Activated naive CD4-positive, alpha-beta T cell treated with anti-CD3 and anti-CD28 coated beads, Interleukin-2, amount 50 U/mL, for 24 hours (primary cell): ENCODE results near the gene ENKD1.

Source experiments
- H3K27ac Mint-ChIP-seq: one replicate; pipeline ENCODE4 v1.8.0; 2021; ENCODE audit warnings: mild to moderate bottlenecking, mixed read lengths
- H3K27me3 Mint-ChIP-seq: one replicate; pipeline ENCODE4 v1.8.0; 2021; ENCODE audit warnings: mixed read lengths
- H3K36me3 Mint-ChIP-seq: one replicate; pipeline ENCODE4 v1.8.0; 2021; ENCODE audit warnings: mixed read lengths
- H3K4me1 Mint-ChIP-seq: one replicate; pipeline ENCODE4 v1.8.0; 2021; ENCODE audit warnings: mixed read lengths
- H3K4me3 Mint-ChIP-seq: one replicate; pipeline ENCODE4 v1.8.0; 2021; ENCODE audit warnings: mild to moderate bottlenecking, mixed read lengths
- H3K9me3 Mint-ChIP-seq: one replicate; pipeline ENCODE4 v1.8.0; 2021; ENCODE audit warnings: mixed read lengths

ENKD1 gene

GRCh38 chr16:67651039-67651438, 15.5 kb downstream of the ENKD1 start:
- Mint-ChIP-seq H3K9me3 (no peaks in the 10 kb centered on the region), H3K4me1 (peaks cover 22% of the 10 kb centered on the region), H3K27me3 (no peaks in the 10 kb centered on the region), H3K27ac (peak overlapping the region; percentile 26), H3K36me3 (peaks cover 14% of the 10 kb centered on the region), H3K4me3 (no peak overlapping the region)

DNA sequence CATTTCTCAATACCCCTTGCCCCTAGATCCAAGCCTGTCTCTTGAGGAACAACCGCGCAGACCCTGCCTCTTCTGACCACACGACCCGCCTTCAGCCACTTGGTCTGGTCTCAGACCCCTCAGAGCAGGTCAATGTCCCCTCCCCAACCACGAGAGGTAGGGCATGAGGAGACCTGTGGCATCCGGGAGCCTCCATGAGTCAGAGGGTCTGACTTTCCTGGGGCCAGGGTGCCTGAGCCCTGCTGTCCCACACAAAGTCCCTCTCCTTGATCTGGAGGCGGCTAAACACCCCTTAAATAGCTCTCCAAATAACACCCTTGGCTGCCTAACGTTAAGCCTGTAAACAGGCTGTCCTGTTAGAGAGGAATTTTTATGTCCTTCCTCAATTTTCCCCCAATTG, 16.5 kb downstream of the ENKD1 start:
- Mint-ChIP-seq H3K4me3 (no peak overlapping the region), H3K27ac (no peak overlapping the region), H3K27me3 (no peaks in the 10 kb centered on the region), H3K4me1 (peaks cover 18% of the 10 kb centered on the region), H3K9me3 (no peaks in the 10 kb centered on the region), H3K36me3 (peaks cover 9% of the 10 kb centered on the region)

DNA sequence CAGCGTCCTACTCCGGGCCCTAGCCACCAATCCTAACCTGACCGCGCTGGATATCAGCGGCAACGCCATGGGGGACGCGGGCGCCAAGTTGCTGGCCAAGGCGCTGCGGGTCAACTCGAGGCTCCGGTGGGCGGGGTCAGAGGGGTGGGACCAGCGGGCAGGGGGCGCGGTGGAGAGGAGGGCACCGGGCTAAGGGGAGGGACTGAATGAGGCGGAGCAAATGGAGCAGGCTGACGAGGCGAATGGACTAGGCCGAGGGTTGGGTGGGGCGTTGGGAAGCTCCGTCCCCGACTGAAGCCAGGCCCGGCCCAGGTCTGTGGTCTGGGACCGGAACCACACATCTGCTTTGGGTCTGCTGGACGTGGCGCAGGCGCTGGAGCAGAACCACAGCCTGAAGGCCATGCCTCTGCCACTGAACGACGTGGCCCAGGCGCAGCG, 17.0 kb downstream of the ENKD1 start:
- Mint-ChIP-seq H3K36me3 (peaks cover 9% of the 10 kb centered on the region), H3K9me3 (no peaks in the 10 kb centered on the region), H3K4me3 (no peak overlapping the region), H3K4me1 (peaks cover 20% of the 10 kb centered on the region), H3K27ac (no peak overlapping the region), H3K27me3 (no peaks in the 10 kb centered on the region)

DNA sequence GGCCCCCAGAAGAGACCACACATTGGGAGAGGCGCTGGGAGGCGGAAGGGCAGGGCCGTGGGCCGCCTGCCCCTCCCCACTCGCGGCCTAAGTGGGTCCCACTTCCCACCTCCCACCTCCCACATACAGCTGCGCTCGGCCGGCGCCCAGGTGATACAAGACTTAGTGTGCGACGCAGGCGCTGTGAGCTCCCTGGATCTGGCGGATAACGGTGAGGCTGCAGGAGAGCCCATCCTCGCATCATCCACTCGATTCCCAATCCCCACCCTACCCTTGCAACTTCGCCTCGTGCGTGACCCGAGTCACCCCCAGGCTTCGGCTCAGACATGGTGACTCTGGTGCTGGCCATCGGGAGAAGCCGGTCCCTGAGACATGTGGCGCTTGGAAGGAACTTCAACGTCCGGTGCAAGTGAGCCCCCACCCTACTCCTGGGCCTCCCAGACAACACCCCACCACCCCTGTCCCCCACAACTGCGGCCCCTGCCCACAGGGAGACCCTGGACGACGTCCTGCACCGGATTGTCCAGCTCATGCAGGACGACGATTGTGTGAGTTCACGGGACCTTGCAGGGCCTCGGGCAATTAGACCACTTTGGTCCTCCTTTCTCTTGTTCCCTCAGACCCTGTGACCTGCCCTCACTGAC, 17.7 kb downstream of the ENKD1 start:
- no peaks in the 10 kb centered on the region for H3K9me3 Mint-ChIP-seq
- H3K27me3 Mint-ChIP-seq, result no peaks in the 10 kb centered on the region
- no peak overlapping the region for H3K4me3 Mint-ChIP-seq
- peaks cover 9% of the 10 kb centered on the region for H3K36me3 Mint-ChIP-seq
- no peak overlapping the region for H3K27ac Mint-ChIP-seq
- peaks cover 22% of the 10 kb centered on the region for H3K4me1 Mint-ChIP-seq

DNA sequence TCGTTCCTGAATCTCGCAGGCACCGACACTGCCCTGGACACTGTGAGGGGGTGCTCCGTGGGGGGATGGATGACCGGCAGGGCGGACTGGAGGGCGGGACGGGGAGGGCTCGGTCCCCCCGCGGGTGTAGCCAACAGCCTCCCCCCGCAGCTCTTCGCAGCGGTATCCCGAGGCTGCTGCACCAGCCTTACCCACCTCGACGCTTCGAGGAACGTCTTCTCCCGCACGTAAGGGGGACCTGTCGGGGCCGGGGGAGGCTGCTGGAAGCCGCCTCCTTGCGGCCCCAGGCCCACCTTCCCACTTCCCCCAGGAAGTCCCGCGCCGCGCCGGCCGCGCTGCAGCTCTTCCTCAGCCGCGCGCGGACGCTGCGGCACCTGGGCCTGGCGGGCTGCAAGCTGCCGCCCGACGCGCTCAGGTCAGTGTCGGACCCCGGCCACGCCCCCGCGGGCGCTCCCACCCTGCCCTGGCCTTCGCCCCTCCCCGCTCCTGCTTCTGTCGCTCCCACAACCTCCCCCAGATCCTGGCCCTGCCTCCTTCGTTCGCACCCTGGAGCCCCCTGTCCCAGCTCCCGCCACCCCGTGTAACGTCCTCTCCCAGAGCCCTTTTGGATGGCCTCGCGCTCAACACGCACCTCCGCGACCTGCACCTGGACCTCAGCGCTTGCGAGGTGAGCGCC, 18.3 kb downstream of the ENKD1 start:
- H3K36me3 Mint-ChIP-seq, result peaks cover 9% of the 10 kb centered on the region
- H3K27me3 Mint-ChIP-seq, result no peaks in the 10 kb centered on the region
- H3K4me1 Mint-ChIP-seq, result peaks cover 22% of the 10 kb centered on the region
- H3K27ac Mint-ChIP-seq, result no peak overlapping the region
- H3K4me3 Mint-ChIP-seq, result no peak overlapping the region
- H3K9me3 Mint-ChIP-seq, result no peaks in the 10 kb centered on the region

DNA sequence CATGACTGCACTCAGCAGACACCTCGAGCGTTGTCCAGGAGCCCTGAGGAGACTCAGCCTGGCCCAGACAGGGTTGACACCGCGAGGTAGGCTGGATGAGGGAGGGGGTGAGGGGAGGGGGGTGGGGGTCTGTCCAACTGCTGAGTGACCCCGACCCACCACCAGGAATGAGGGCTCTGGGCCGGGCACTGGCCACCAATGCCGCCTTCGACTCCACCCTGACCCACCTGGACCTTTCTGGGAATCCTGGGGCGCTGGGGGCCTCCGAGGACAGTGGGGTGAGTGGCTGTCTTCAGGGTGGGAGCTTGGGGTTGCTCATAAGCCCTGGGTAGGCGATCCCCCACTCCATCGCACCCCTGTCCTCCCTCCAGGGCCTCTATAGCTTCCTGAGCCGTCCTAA, 18.9 kb downstream of the ENKD1 start:
- Mint-ChIP-seq H3K36me3 (peaks cover 9% of the 10 kb centered on the region), H3K4me3 (no peak overlapping the region), H3K9me3 (no peaks in the 10 kb centered on the region), H3K27me3 (no peaks in the 10 kb centered on the region), H3K4me1 (peaks cover 22% of the 10 kb centered on the region), H3K27ac (no peak overlapping the region)

DNA sequence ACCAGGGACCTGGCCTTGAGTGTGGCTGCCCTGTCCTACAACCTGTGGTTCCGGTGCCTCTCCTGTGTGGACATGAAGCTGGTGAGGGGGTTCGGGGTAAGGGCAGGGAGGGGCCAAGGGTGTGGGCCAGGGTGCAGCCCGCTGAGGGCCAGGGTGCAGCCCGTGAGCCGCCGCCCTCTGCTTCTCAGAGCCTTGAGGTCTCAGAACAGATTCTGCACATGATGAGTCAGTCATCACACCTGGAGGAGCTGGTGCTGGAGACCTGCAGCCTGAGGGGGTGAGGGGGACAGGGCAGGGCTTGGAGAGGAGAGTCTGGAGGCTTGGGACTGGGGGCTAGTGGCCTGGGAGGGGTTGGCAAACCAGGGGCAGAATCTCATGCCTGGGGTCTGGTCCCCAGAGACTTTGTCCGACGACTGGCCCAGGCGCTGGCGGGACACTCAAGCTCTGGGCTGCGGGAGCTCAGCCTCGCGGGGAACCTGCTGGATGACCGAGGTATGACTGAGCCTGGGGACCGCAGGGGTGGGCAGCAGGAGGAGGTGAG, 19.4 kb downstream of the ENKD1 start:
- Mint-ChIP-seq H3K27ac (no peak overlapping the region), H3K27me3 (no peaks in the 10 kb centered on the region), H3K4me3 (peak overlapping the region; percentile 7)

GRCh38 chr16:67645397-67646121, 21.0 kb downstream of the ENKD1 start:
- no peaks in the 10 kb centered on the region for H3K9me3 Mint-ChIP-seq
- peak overlapping the region; percentile 23 for H3K27ac Mint-ChIP-seq
- H3K4me1 Mint-ChIP-seq, result peaks cover 16% of the 10 kb centered on the region
- no peaks in the 10 kb centered on the region for H3K27me3 Mint-ChIP-seq
- peaks cover 2% of the 10 kb centered on the region for H3K36me3 Mint-ChIP-seq
- H3K4me3 Mint-ChIP-seq, result peak overlapping the region; percentile 86

More for the DNA sequence above, 19.4 kb downstream of the ENKD1 start:
- Mint-ChIP-seq H3K4me1 (peaks cover 22% of the 10 kb centered on the region), H3K36me3 (peaks cover 8% of the 10 kb centered on the region), H3K9me3 (no peaks in the 10 kb centered on the region)

DNA sequence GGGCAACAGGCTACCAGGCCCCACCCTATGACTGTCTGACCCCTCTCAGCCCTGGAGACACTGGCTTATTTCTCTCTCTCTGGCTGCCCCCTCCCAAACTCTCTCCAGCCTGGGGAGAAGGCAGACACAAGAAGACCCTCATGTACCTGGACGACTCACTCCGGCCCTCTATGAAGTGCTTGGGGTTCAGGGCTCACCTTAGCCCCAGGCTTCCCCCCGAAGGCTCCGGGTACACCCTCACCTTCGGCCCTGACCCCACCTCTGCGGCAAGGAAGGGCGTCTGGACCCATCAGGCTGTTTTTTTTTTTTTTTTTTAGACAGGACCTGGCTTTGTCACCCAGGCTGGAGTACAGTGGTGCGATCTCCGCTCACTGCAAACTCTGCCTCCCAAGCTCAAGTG, 22.5 kb downstream of the ENKD1 start:
- H3K27ac Mint-ChIP-seq, result no peak overlapping the region
- H3K36me3 Mint-ChIP-seq, result no peaks in the 10 kb centered on the region
- H3K27me3 Mint-ChIP-seq, result no peaks in the 10 kb centered on the region
- H3K4me3 Mint-ChIP-seq, result peak overlapping the region; percentile 77
- peaks cover 8% of the 10 kb centered on the region for H3K4me1 Mint-ChIP-seq
- H3K9me3 Mint-ChIP-seq, result no peaks in the 10 kb centered on the region

DNA sequence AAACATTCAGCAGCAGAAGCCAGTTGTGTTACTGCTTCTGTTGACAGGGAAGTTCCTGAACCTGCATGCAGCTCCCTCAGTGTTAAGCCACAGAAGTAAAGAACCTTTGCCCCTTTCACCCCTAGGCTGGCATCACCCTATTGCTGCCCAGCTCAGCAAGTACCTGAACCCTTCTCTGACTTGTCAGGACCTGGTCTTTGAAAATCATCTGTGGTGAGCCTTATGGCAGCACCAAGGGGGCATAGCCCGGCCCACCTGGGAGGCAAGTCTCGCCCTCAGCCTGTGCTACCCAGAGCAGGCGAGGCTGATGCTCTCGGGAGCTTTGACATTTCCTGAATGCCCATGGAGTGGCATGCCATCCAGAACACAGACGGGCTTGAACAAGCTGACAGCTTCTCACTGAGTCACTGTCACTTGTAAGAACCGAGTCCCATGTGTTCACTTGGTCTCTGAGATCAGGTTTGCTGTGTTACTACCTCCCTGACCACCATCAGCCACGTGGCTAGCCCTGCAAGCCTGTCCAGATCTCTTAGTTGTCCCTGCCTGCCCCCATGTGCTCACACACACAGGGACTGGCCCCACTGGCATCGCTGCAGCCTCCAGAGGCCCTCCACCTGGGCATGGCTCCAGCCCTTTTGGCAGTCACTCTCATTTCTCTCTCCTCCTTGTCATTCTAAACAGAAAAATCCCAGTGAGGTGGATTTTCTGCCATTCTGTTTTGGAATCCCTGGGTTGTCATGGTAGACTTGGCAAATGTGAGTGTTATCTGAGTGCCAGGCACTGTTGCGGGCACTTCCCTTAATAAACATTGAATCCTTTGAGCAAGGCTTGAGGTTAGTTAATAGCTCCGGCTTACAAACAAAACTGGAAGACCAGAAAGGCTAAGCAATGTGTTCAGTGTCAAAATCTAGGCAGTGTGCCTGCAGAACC, 24.5 kb downstream of the ENKD1 start:
- Mint-ChIP-seq H3K4me1 (peaks cover 8% of the 10 kb centered on the region), H3K9me3 (no peaks in the 10 kb centered on the region), H3K27me3 (no peaks in the 10 kb centered on the region), H3K36me3 (peaks cover under 1% of the 10 kb centered on the region), H3K4me3 (no peak overlapping the region), H3K27ac (no peak overlapping the region)

DNA sequence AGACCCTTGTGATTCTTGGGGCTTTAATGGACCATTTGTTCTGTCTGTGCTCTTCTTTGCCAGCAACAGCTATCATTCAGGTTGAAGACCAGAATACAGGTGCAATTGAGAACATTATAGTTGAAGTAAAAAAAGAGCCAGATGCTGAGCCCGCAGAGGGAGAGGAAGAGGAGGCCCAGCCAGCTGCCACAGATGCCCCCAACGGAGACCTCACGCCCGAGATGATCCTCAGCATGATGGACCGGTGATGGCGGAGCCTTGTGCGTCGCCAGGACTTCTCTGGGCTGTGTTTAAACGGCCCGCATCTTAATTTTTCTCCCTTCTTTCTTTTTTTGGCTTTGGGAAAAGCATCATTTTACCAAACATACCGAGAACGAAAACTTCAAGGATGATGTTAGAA, 28.9 kb downstream of the ENKD1 start:
- Mint-ChIP-seq H3K27ac (no peak overlapping the region), H3K27me3 (no peaks in the 10 kb centered on the region), H3K4me3 (no peak overlapping the region), H3K36me3 (peaks cover 3% of the 10 kb centered on the region), H3K4me1 (no peaks in the 10 kb centered on the region), H3K9me3 (no peaks in the 10 kb centered on the region)

DNA sequence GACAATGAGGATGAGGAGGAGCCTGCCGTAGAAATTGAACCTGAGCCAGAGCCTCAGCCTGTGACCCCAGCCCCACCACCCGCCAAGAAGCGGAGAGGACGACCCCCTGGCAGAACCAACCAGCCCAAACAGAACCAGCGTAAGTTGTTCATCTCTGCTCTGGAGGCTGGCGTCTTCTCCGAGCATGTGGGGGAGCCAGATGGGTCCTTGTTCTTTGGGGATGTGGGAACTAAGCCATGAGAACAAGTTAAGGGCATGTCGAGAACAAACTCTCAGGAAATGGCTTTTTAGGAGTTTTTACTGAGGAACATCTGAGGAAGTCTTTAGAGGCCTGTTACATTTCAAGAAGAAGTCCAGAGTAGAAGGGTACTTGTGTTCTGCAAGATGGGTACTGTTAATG, 29.8 kb downstream of the ENKD1 start:
- Mint-ChIP-seq H3K4me3 (no peak overlapping the region), H3K9me3 (no peaks in the 10 kb centered on the region), H3K27ac (peak overlapping the region; percentile 72), H3K4me1 (no peaks in the 10 kb centered on the region), H3K27me3 (no peaks in the 10 kb centered on the region), H3K36me3 (peaks cover 3% of the 10 kb centered on the region)

DNA sequence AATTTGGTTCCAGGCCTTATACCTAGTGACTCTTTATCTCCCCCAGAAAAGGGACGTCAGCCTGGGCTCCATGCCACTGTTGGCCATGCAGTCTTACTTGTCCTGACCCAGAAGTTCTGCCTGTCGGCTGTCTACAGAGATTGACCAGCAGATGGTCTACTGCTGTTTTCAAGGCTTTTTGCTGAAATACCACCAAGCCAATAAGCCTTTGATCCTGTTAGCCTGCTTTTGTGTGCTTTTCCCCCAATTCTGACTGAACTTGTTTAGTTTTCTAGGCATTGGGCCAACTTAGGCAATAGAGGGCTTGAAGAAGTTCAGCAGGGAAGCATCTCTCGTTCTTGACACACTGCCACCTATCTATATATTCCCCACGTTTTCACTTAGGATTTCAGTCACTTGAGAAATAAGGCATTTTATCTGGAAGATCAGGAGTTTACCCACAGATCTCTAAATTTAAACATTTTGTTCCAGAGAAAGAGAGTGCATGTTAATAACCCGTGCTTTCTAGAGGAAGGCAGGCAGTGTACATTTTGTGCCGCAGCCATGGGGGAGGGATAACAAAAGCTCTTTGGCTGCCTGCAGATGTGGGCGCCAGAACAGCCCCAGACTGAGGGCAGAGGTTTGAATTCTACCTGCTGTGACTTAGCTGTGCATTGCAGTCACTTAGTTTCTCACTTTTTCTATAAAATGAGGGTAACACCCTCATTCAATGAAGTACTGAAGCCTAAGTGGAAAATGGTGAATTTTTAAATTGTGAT, 34.0 kb downstream of the ENKD1 start:
- Mint-ChIP-seq H3K27me3 (no peaks in the 10 kb centered on the region), H3K4me3 (no peak overlapping the region), H3K27ac (no peak overlapping the region), H3K9me3 (no peaks in the 10 kb centered on the region), H3K36me3 (peaks cover 14% of the 10 kb centered on the region), H3K4me1 (no peaks in the 10 kb centered on the region)

- Mint-ChIP-seq H3K9me3 (no peaks in the 10 kb centered on the region), H3K4me3 (no peak overlapping the region), H3K27ac (no peak overlapping the region), H3K4me1 (no peaks in the 10 kb centered on the region), H3K27me3 (no peaks in the 10 kb centered on the region), H3K36me3 (peaks cover 12% of the 10 kb centered on the region)
Measured at GRCh38 chr16:67628216-67628615, 38.3 kb downstream of the ENKD1 start.
